HL-60 (cell line): ENCODE results near the gene SEMG2.

ENCODE experiments used
- DNase-seq, 2 experiments: peaks; one replicate each; pipeline ENCODE4 v3.0.0-alpha.2; 2010 to 2020; ENCODE audit warnings: low read depth in 1 of 2, low spot score in 1 of 2
- H3K27ac ChIP-seq: fragments of 250-450 bp; sonication (Bioruptor Pico); replicated peaks from 2 replicates; pipeline ENCODE4 v1.5.1; 2020; ENCODE audit warnings: mild to moderate bottlenecking, moderate library complexity
- H3K27me3 ChIP-seq: fragments of 250-450 bp; sonication (Bioruptor Pico); 2 replicates; pipeline ENCODE4 v1.5.1; 2021; ENCODE audit warnings: mild to moderate bottlenecking, moderate library complexity; ENCODE audit not compliant: insufficient read depth, poor library complexity, severe bottlenecking
- H3K4me3 ChIP-seq: replicated peaks from 2 replicates; pipeline ENCODE4 v1.5.1; 2011; ENCODE audit warnings: mild to moderate bottlenecking, control low read depth, low read length; ENCODE audit not compliant: insufficient read depth
- GABPA ChIP-seq: IDR thresholded peaks from 2 replicates; pipeline ENCODE4 v1.6.1; 2012; ENCODE audit warnings: low read depth
- POLR2AphosphoS5 ChIP-seq: IDR thresholded peaks from 2 replicates; pipeline ENCODE4 v1.6.1; 2012; ENCODE audit warnings: low read depth
- SPI1 ChIP-seq: IDR thresholded peaks from 2 replicates; pipeline ENCODE4 v1.6.1; 2012; ENCODE audit warnings: low read depth, mild to moderate bottlenecking, borderline replicate concordance
- TF ChIP-seq, protein P1 (sequence below): IDR thresholded peaks from 2 replicates; pipeline ENCODE4 v1.6.1; 2012; ENCODE audit warnings: low read depth; ENCODE audit not compliant: insufficient replicate concordance
- TF ChIP-seq, protein P2 (sequence below): IDR thresholded peaks from one replicate; pipeline ENCODE4 v1.5.1; 2011; ENCODE audit warnings: low read length, control low read depth, inconsistent platforms; ENCODE audit not compliant: insufficient read depth

The SEMG2 gene

DNA sequence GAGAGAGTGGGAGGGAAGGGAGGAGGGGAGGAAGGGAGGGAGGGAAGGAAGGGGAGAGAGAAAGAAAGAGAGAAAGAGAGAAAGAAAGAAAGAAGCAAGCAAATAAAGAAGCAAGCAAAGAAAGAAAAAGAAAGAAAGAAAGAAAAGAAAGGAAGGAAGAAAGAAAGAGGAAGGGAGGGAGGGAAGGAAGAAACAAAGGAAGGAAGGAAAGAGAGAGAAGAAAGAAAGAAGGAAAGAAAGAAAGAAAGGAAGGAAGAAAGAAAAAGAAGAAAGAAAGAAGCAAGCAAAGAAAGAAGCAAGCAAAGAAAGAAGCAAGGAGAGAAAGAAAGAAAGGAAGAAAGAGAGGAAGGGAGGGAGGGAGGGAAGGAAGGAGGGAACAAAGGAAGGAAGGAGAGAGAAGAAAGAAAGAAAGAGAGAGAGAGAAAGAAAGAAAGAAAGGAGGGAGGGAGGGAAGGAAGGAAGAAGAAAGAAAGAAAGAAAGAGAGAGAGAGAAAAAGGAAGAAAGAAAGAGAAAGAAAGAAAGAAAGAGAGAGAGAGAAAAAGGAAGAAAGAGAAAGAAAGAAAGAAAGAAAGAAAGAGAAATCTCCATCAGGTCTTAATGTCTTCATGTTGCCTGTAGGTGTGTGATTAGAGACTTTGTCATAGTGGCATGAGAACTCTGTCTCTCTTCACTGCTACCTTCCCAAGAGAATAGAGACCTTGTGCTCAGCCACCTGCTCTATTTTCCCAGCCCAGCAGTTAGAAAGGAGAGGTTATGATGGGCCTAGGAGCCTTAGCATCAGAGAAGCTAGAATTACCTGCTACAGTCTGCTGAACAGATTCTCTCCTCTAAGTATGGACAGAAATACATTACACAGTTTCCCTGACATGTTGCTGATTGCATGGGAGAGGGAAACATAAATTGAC is 9.4 kb upstream of the SEMG2 start:
- DNase-seq = no peak
- no peak overlapping the region for H3K4me3 ChIP-seq
- H3K27ac ChIP-seq = no peak overlapping the region
- TF ChIP-seq, protein P1, sequence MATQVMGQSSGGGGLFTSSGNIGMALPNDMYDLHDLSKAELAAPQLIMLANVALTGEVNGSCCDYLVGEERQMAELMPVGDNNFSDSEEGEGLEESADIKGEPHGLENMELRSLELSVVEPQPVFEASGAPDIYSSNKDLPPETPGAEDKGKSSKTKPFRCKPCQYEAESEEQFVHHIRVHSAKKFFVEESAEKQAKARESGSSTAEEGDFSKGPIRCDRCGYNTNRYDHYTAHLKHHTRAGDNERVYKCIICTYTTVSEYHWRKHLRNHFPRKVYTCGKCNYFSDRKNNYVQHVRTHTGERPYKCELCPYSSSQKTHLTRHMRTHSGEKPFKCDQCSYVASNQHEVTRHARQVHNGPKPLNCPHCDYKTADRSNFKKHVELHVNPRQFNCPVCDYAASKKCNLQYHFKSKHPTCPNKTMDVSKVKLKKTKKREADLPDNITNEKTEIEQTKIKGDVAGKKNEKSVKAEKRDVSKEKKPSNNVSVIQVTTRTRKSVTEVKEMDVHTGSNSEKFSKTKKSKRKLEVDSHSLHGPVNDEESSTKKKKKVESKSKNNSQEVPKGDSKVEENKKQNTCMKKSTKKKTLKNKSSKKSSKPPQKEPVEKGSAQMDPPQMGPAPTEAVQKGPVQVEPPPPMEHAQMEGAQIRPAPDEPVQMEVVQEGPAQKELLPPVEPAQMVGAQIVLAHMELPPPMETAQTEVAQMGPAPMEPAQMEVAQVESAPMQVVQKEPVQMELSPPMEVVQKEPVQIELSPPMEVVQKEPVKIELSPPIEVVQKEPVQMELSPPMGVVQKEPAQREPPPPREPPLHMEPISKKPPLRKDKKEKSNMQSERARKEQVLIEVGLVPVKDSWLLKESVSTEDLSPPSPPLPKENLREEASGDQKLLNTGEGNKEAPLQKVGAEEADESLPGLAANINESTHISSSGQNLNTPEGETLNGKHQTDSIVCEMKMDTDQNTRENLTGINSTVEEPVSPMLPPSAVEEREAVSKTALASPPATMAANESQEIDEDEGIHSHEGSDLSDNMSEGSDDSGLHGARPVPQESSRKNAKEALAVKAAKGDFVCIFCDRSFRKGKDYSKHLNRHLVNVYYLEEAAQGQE = no peak
- TF ChIP-seq POLR2AphosphoS5 = no peak
- no peak for TF ChIP-seq GABPA
- no peak for TF ChIP-seq SPI1
- TF ChIP-seq, protein P2, sequence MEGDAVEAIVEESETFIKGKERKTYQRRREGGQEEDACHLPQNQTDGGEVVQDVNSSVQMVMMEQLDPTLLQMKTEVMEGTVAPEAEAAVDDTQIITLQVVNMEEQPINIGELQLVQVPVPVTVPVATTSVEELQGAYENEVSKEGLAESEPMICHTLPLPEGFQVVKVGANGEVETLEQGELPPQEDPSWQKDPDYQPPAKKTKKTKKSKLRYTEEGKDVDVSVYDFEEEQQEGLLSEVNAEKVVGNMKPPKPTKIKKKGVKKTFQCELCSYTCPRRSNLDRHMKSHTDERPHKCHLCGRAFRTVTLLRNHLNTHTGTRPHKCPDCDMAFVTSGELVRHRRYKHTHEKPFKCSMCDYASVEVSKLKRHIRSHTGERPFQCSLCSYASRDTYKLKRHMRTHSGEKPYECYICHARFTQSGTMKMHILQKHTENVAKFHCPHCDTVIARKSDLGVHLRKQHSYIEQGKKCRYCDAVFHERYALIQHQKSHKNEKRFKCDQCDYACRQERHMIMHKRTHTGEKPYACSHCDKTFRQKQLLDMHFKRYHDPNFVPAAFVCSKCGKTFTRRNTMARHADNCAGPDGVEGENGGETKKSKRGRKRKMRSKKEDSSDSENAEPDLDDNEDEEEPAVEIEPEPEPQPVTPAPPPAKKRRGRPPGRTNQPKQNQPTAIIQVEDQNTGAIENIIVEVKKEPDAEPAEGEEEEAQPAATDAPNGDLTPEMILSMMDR = no peak
- no peaks in the 10 kb centered on the region for H3K27me3 ChIP-seq

DNA sequence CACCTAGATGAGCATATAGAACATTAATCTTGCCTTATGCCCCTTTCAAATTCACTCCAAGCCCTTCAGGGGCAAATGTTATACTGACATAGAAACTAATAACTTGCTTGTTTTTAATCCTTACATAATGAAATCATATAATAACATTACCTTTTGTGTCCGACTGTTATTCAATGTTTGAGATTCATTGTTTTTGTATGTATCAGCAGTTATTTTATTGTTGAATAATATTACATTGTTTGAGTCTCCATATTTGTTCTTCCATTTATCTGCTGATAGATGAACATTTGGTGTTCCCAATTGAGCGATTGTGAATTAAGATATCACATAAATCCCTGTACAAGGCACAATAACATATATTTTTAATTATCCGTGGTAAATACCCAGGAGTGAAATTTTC is 8.3 kb upstream of the SEMG2 start:
- Histone ChIP-seq H3K4me3 (no peak overlapping the region), H3K27ac (no peak overlapping the region), H3K27me3 (no peaks in the 10 kb centered on the region)
- DNase-seq = no peak
- TF ChIP-seq, protein P2 = no peak
- TF ChIP-seq SPI1 = no peak

DNA sequence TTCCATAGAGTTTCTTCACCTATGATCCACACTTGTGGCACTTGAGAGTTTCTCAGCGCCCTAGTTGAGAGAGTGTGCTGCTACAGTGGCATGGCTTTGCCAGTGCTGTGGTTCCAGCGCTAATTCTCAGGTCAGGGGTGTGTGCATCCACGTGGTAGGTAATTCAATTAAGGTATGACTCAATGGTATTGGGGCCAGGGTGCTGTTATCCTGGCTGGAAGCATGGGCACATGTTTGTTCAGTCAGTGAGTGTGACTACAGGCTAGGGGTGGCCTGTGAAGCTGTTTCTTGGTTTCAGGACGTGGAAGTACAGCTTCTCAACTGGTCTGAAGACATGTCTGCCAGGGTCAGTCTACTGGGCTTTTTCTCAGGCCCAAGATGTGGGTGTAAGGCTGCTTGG is 3.0 kb upstream of the SEMG2 start:
- no peak overlapping the region for H3K4me3 ChIP-seq
- H3K27me3 ChIP-seq = peaks cover 3% of the 10 kb centered on the region
- H3K27ac ChIP-seq = no peak overlapping the region
- TF ChIP-seq GABPA = no peak
- no peak for DNase-seq

DNA sequence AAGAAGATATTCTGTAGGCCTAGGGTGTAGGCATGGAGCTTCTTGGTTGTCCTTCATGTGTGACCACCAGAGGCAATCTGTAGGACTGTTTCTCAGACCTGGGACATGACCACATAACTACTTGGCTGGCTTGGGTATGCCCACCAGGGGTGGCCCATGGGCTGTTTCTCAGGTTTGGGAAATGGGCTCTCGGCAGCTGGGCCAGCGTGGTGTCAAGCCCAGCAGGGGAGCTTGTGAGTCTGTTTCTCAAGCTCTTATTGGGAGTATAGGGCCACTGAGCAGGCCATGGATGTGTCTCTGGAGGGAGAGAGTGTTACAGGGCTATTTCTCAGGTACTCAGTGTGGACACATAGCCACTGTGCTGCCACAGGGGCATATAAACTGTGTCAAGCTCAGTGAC is 2.5 kb upstream of the SEMG2 start:
- no peak overlapping the region for H3K4me3 ChIP-seq
- no peak for TF ChIP-seq POLR2AphosphoS5
- TF ChIP-seq, protein P2 = no peak
- TF ChIP-seq SPI1 = no peak
- no peak for TF ChIP-seq GABPA
- TF ChIP-seq, protein P1 = no peak
- DNase-seq = no peak
- no peak overlapping the region for H3K27ac ChIP-seq
- peaks cover 5% of the 10 kb centered on the region for H3K27me3 ChIP-seq
